ENCODE data around the gene NOC4L. TPM values are rescaled to one million over a fixed set of nuclear protein-coding genes. Genes with fewer than 3 reads are reported as not detected.

NOC4L gene
- total RNA-seq, 4 donors from 2014 or later = 7.5 to 13.4 (median 9.5) TPM

DNA sequence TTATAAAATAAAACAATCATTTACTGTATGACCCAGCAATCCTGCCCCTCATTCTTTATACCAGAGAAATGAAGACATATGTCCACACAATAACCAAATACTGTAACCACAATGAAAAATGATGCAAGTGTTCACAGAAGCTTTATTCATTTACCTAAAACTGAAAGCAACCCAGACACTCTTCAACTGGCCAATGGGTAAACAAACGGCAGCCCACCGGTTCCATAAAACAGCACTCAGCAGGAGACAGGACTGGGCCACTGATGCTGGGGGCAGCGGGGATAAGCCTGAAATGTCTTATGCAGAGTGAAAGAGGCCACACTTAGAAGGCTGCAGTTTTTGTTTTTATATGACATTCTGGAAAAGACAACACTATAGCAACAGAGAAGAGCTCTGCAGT is 15.2 kb upstream of the NOC4L start:
- Histone ChIP-seq H3K4me1 (no peaks in the 10 kb centered on the region), H3K9me3 (peaks cover 0 to 9% (median 0%) of the 10 kb centered on the region in 3 donors), H3K27ac (no peak overlapping the region), H3K4me3 (no peak overlapping the region), H3K36me3 (peaks cover 0 to 58% of the 10 kb centered on the region in 2 donors), H3K27me3 (no peaks in the 10 kb centered on the region)
- 100% methylated on average over 3 of the region's 3 CpGs; no CpG with 5 or more reads in 1 of the 2 donors for WGBS, 2 donors (ENCODE audit: low coverage in 1 of 2)
- no peak for ATAC-seq
- TF ChIP-seq EP300 (IDR thresholded peaks at IDR 0.05) = no peak
- TF ChIP-seq POLR2A (IDR thresholded peaks at IDR 0.05) = no peak
- no peak for TF ChIP-seq POLR2AphosphoS5 (IDR thresholded peaks at IDR 0.05)
- TF ChIP-seq CTCF (IDR thresholded peaks at IDR 0.05) = no peak

DNA sequence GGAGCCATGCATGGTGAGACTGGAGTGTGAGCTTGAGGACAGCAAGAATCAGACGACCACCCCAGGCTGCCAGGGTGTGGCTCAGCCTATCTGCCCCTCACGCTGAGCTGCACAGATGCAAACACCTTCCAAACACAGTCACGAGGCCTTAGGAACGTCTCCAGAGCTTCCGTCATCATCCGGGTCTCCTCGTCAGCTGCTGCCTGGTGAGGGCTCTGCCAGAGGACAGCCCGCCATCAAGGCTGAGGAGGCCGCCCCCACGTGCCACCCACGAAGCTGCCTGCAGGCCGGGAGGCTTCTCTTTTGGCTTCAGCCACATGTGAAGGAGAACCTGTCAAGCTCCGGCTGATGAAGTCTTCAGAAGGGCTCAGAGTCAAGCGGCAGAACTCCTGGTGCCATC is 13.6 kb upstream of the NOC4L start:
- WGBS, 2 donors (ENCODE audit: low coverage in 1 of 2) = 67% methylated on average over 2 of the region's 14 CpGs; no CpG with 5 or more reads in 1 of the 2 donors
- Histone ChIP-seq H3K36me3 (peaks cover 0 to 41% of the 10 kb centered on the region in 2 donors), H3K4me1 (no peaks in the 10 kb centered on the region), H3K9me3 (peaks cover 0 to 9% (median 0%) of the 10 kb centered on the region in 3 donors), H3K4me3 (no peak overlapping the region), H3K27ac (no peak overlapping the region), H3K27me3 (no peaks in the 10 kb centered on the region)
- ATAC-seq = no peak
- TF ChIP-seq POLR2A (IDR thresholded peaks at IDR 0.05) = no peak
- no peak for TF ChIP-seq POLR2AphosphoS5 (IDR thresholded peaks at IDR 0.05)
- no peak for TF ChIP-seq EP300 (IDR thresholded peaks at IDR 0.05)
- no peak for TF ChIP-seq CTCF (IDR thresholded peaks at IDR 0.05)

- no peak for TF ChIP-seq EP300 (IDR thresholded peaks at IDR 0.05)
- ATAC-seq = no peak
- Histone ChIP-seq H3K27ac (no peak overlapping the region), H3K27me3 (no peaks in the 10 kb centered on the region), H3K36me3 (peaks cover 0 to 35% of the 10 kb centered on the region in 2 donors), H3K4me1 (no peaks in the 10 kb centered on the region), H3K9me3 (peaks cover 0 to 9% (median 0%) of the 10 kb centered on the region in 3 donors), H3K4me3 (no peak overlapping the region)
- 97 to 99% methylated on average over 12 of the region's 14 CpGs for WGBS, 2 donors (ENCODE audit: low coverage in 1 of 2)
These were observed 13.0 kb upstream of the NOC4L start for GRCh38 chr12:132131229-132131628.

DNA sequence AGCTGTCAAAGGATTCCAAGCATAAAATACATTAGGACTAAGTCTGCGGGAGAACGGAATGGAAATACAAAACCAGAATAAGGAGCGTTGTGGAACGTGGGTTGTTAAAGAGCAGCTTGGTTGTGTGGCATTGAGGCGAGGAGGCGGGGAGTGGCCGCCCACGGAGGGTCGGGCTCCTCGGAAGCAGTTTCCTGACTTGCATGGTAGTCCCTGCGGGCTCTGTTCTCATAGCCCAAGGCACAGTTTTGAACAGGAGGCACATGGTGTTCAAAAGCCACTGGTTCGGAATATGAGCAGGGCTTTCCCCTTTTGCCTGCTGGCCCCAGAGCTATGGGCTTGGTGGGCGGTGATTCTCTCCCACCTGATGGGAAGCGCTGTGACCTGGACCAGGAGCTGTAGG is 12.3 kb upstream of the NOC4L start:
- TF ChIP-seq POLR2A (IDR thresholded peaks at IDR 0.05) (no peak), EP300 (IDR thresholded peaks at IDR 0.05) (no peak), CTCF (IDR thresholded peaks at IDR 0.05) (no peak), POLR2AphosphoS5 (IDR thresholded peaks at IDR 0.05) (no peak)
- no peaks in the 10 kb centered on the region for H3K4me1 ChIP-seq
- peaks cover 0 to 9% (median 0%) of the 10 kb centered on the region in 3 donors for H3K9me3 ChIP-seq
- H3K27me3 ChIP-seq = no peaks in the 10 kb centered on the region
- H3K27ac ChIP-seq = no peak overlapping the region
- peaks cover 0 to 28% of the 10 kb centered on the region in 2 donors for H3K36me3 ChIP-seq
- H3K4me3 ChIP-seq = no peak overlapping the region
- no peak for ATAC-seq
- 82% methylated on average over 10 of the region's 14 CpGs; no CpG with 5 or more reads in 1 of the 2 donors for WGBS, 2 donors (ENCODE audit: low coverage in 1 of 2)

DNA sequence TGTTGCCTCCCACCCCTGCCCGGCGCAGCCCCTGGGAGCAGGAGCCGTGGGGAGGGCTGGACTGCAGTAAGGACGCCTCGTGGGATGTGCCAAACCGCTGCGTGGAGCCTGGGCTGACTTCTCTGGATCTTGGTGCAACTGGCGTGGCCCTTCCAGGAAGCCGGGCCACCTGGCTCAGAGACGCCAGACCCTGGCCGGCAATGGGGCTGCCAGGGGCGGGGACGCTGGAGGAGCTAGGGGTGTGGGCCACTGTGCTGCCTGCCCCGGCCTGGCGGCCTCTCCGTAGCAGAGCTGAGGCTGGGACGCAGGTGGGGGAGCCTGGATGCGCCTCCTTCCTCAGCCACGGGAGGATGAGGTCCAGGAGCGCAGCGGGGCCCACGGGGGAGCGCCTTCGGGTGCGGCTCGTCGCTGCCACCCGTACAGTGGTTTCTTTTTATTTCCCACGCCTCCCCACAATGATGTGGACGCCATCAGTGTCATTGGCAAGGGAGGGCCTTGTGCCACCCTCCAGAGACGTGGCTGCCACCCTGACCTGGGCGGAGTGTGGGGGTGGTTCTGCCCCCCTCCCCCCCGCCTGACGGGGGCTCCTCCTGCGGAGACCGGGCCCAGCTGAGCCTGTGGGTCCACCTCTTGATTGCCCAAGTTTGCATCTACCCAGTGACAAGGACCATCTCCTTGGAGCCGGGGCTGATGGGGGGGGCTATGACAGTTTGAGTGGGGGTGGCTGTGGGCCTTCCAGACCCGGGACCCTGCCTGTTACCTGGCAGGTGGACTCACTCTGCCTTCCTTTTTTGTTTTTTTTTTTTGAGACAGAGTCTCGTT is 11.4 kb upstream of the NOC4L start:
- WGBS, 2 donors (ENCODE audit: low coverage in 1 of 2) = 71 to 80% methylated on average over 1 to 2 of the region's 39 CpGs

More for the DNA sequence above, 11.4 kb upstream of the NOC4L start:
- peaks cover 0 to 6% (median 0%) of the 10 kb centered on the region in 3 donors for H3K9me3 ChIP-seq
- H3K27me3 ChIP-seq = no peaks in the 10 kb centered on the region
- TF ChIP-seq EP300 (IDR thresholded peaks at IDR 0.05) (no peak), CTCF (IDR thresholded peaks at IDR 0.05) (no peak), POLR2A (IDR thresholded peaks at IDR 0.05) (no peak), POLR2AphosphoS5 (IDR thresholded peaks at IDR 0.05) (no peak)
- H3K36me3 ChIP-seq = peaks cover 0 to 20% of the 10 kb centered on the region in 2 donors
- H3K27ac ChIP-seq = no peak overlapping the region
- H3K4me1 ChIP-seq = no peaks in the 10 kb centered on the region
- H3K4me3 ChIP-seq = no peak overlapping the region
- ATAC-seq = no peak
